ENCODE results near the gene STIM2.

Gene STIM2

DNA sequence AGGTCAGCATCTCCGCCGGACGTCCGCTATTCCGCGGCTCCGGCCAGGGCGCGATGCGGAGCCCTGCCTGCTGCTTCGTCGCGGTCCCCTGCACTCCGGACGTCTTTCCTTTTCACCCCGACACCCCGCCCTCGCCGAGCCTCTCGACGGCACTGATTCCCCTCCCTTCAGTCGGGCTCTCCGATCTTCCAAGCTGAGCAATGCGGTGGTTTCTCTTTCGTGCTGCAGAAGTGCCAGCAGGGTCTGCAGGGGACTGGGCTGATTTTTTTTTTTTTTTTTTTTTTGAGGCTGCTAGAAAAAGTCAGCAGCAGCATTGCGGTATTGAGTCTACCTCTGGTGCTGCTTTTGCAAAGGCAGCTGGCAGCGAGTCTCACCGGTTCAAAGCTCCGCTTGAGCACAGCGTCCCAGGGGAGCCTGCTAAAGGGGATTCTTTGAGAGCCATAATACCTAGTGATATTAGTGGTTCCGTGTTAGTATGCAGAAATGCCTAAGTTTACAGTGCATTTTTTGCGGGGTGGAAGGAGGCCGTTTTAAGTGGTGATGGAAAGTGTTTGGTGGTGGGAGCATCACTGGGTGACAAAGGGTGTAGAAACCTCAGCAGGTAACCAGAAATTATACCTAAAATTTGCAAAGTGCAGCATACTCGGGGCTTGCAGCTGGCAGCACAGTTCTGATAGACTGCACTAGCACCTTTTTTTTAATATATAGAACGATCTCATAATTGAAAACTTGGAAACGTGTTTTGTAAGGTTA, 969 bp downstream of the STIM2 start:
- Histone ChIP-seq H3K27me3 (ENCODE audit: insufficient read depth, low read length) (no peaks in the 10 kb centered on the region), H4K12ac (ENCODE audit: low read depth, low read length) (peak overlapping the region; percentile 36), H3K18ac (ENCODE audit: low read length) (peak overlapping the region; percentile 92), H3K9ac (ENCODE audit: low read length) (peak overlapping the region; percentile 60), H3K27ac (ENCODE audit: low read depth, low read length) (peak overlapping the region; percentile 92), H3K9me3 (ENCODE audit: insufficient read depth, low read depth, low read length) (no peaks in the 10 kb centered on the region), H4K8ac (ENCODE audit: low read depth, low read length) (peak overlapping the region; percentile 76), H3K36me3 (ENCODE audit: control insufficient read depth in 1 of 2, insufficient read depth in 2 of 2, low read length in 2 of 2) (no peaks in the 10 kb centered on the region), H2AFZ (ENCODE audit: insufficient read depth, low read length, poor library complexity) (peak overlapping the region; percentile 86), H2BK5ac (ENCODE audit: low read depth, low read length, poor library complexity) (peak overlapping the region; percentile 93), H2AK5ac (ENCODE audit: low read length) (no peak overlapping the region), H3K79me2 (ENCODE audit: control insufficient read depth, insufficient read depth, low read length, poor library complexity) (peaks cover 6% of the 10 kb centered on the region), H3K4me1 (ENCODE audit: control insufficient read depth in 1 of 2, insufficient read depth in 2 of 2, low read length in 2 of 2) (peaks cover 6 to 8% of the 10 kb centered on the region in 2 experiments), H3K79me1 (ENCODE audit: low read length) (peaks cover 18% of the 10 kb centered on the region), H3K14ac (ENCODE audit: low read length) (peak overlapping the region; percentile 80), H4K91ac (ENCODE audit: low read depth, low read length) (no peak overlapping the region), H3K23ac (ENCODE audit: low read length) (no peak overlapping the region), H2BK12ac (ENCODE audit: low read length) (no peak overlapping the region), H3K4ac (ENCODE audit: low read depth, low read length) (peak overlapping the region; percentile 47), H3K4me3 (ENCODE audit: low read depth, low read length) (peak overlapping the region; percentile 92), H2BK120ac (ENCODE audit: insufficient read depth, low read length, poor library complexity) (peak overlapping the region; percentile 49), H3K4me2 (ENCODE audit: low read length) (peak overlapping the region; percentile 94)
- no CpG with 5 or more reads among the region's 36 CpGs for WGBS (ENCODE audit: extremely low coverage, insufficient coverage, insufficient read length)
- peak; percentile 26 to 61 for DNase-seq

DNA sequence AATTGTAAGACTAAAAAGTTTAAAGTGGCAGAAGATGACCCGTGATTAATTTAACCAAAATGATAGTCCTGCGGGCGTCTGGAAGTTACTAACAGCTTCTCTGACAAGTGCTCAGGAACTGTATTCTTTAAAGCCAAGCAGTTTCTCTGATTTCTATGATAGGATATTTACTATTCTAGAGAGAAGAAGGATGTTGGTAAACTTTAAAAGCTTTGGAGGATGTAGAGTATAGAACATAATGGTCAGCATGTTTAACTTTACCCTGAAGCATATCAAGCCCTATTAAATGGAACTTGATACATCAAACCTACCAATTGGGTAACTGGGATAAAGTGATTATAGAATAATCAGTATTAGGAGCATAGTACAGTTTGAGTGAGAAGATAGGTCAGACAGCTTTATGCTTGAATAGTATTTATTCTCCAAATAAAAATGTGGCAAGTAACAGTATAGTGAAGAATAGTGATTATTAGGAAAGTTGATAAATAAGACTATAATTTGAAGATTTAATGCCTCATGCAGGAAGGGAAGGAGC, 1.8 kb downstream of the STIM2 start:
- no peaks in the 10 kb centered on the region for H3K27me3 ChIP-seq (ENCODE audit: insufficient read depth, low read length)
- no peak overlapping the region for H3K4me2 ChIP-seq (ENCODE audit: low read length)
- H3K4ac ChIP-seq (ENCODE audit: low read depth, low read length), result no peak overlapping the region
- DNase-seq, result no peak
- H3K23ac ChIP-seq (ENCODE audit: low read length), result no peak overlapping the region
- peaks cover 15% of the 10 kb centered on the region for H3K79me1 ChIP-seq (ENCODE audit: low read length)
- H4K8ac ChIP-seq (ENCODE audit: low read depth, low read length), result no peak overlapping the region
- no peak overlapping the region for H3K9ac ChIP-seq (ENCODE audit: low read length)
- no peaks in the 10 kb centered on the region for H3K9me3 ChIP-seq (ENCODE audit: insufficient read depth, low read depth, low read length)
- H2BK5ac ChIP-seq (ENCODE audit: low read depth, low read length, poor library complexity), result no peak overlapping the region
- no peak overlapping the region for H4K91ac ChIP-seq (ENCODE audit: low read depth, low read length)
- H3K27ac ChIP-seq (ENCODE audit: low read depth, low read length), result no peak overlapping the region
- H2AK5ac ChIP-seq (ENCODE audit: low read length), result no peak overlapping the region
- no peak overlapping the region for H3K14ac ChIP-seq (ENCODE audit: low read length)
- no peak overlapping the region for H2BK120ac ChIP-seq (ENCODE audit: insufficient read depth, low read length, poor library complexity)
- H3K79me2 ChIP-seq (ENCODE audit: control insufficient read depth, insufficient read depth, low read length, poor library complexity), result peaks cover 4% of the 10 kb centered on the region
- H3K36me3 ChIP-seq (ENCODE audit: control insufficient read depth in 1 of 2, insufficient read depth in 2 of 2, low read length in 2 of 2), result no peaks in the 10 kb centered on the region
- no peak overlapping the region for H3K18ac ChIP-seq (ENCODE audit: low read length)
- peaks cover 6 to 8% of the 10 kb centered on the region in 2 experiments for H3K4me1 ChIP-seq (ENCODE audit: control insufficient read depth in 1 of 2, insufficient read depth in 2 of 2, low read length in 2 of 2)
- H4K12ac ChIP-seq (ENCODE audit: low read depth, low read length), result no peak overlapping the region
- no peak overlapping the region for H3K4me3 ChIP-seq (ENCODE audit: low read depth, low read length)
- no CpG with 5 or more reads among the region's 3 CpGs for WGBS (ENCODE audit: extremely low coverage, insufficient coverage, insufficient read length)
- H2AFZ ChIP-seq (ENCODE audit: insufficient read depth, low read length, poor library complexity), result no peak overlapping the region
- H2BK12ac ChIP-seq (ENCODE audit: low read length), result no peak overlapping the region

DNA sequence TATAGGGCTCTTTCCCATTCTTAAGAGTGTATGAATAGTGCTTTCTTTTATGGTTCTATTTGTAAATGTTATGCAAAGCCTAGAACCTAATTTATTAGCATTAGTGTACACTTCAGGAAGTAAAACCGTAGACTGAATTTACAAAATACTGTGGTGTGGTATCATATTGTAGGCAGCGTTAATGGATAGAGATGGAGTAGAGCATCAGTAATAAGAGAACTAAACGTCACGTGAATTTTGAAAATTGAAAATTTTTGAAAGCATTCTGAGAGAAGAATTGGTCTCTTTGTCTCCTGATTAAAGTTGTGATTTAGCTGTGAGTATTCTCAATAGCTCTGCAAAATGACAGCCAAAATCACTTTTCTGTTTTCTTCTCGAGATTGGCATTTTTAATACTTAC, 2.9 kb downstream of the STIM2 start:
- H3K27me3 ChIP-seq (ENCODE audit: insufficient read depth, low read length), result no peaks in the 10 kb centered on the region
- H3K4ac ChIP-seq (ENCODE audit: low read depth, low read length), result no peak overlapping the region
- no peak overlapping the region for H2AK5ac ChIP-seq (ENCODE audit: low read length)
- H3K79me1 ChIP-seq (ENCODE audit: low read length), result peaks cover 8% of the 10 kb centered on the region
- no peak overlapping the region for H2BK12ac ChIP-seq (ENCODE audit: low read length)
- no peak for DNase-seq
- H3K18ac ChIP-seq (ENCODE audit: low read length), result no peak overlapping the region
- H4K12ac ChIP-seq (ENCODE audit: low read depth, low read length), result no peak overlapping the region
- no peaks in the 10 kb centered on the region for H3K36me3 ChIP-seq (ENCODE audit: control insufficient read depth in 1 of 2, insufficient read depth in 2 of 2, low read length in 2 of 2)
- H3K27ac ChIP-seq (ENCODE audit: low read depth, low read length), result no peak overlapping the region
- no peak overlapping the region for H3K14ac ChIP-seq (ENCODE audit: low read length)
- H3K4me1 ChIP-seq (ENCODE audit: control insufficient read depth in 1 of 2, insufficient read depth in 2 of 2, low read length in 2 of 2), result peaks cover 1 to 3% of the 10 kb centered on the region in 2 experiments
- H4K91ac ChIP-seq (ENCODE audit: low read depth, low read length), result no peak overlapping the region
- no peak overlapping the region for H3K4me3 ChIP-seq (ENCODE audit: low read depth, low read length)
- H3K9me3 ChIP-seq (ENCODE audit: insufficient read depth, low read depth, low read length), result no peaks in the 10 kb centered on the region
- no peak overlapping the region for H4K8ac ChIP-seq (ENCODE audit: low read depth, low read length)
- H3K4me2 ChIP-seq (ENCODE audit: low read length), result no peak overlapping the region
- H2AFZ ChIP-seq (ENCODE audit: insufficient read depth, low read length, poor library complexity), result no peak overlapping the region
- H2BK120ac ChIP-seq (ENCODE audit: insufficient read depth, low read length, poor library complexity), result no peak overlapping the region
- no peak overlapping the region for H3K9ac ChIP-seq (ENCODE audit: low read length)
- H3K23ac ChIP-seq (ENCODE audit: low read length), result no peak overlapping the region
- peaks cover 2% of the 10 kb centered on the region for H3K79me2 ChIP-seq (ENCODE audit: control insufficient read depth, insufficient read depth, low read length, poor library complexity)
- 100% methylated on average over 2 of the region's 5 CpGs for WGBS (ENCODE audit: extremely low coverage, insufficient coverage, insufficient read length)
- no peak overlapping the region for H2BK5ac ChIP-seq (ENCODE audit: low read depth, low read length, poor library complexity)

DNA sequence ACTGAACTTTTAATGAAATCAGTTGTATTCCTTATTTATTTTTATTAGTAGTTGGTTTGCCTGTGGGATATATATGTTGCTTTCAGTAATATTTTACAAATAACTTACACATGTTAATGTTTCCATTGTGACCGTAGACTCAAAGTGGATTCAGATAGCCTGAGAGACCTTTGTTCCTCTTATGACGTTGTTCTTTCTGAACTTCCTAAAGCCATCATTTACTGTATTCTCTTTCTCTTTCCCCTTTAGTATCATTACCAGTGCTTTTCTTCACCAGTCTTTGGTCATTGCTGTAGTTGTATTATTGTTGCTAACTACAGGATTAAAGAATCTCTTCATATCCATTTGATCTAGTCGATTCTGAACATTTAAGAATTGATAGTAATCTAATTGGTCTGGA, 4.3 kb downstream of the STIM2 start:
- H3K4me2 ChIP-seq (ENCODE audit: low read length), result no peak overlapping the region
- no peak overlapping the region for H3K4me3 ChIP-seq (ENCODE audit: low read depth, low read length)
- H3K27ac ChIP-seq (ENCODE audit: low read depth, low read length), result no peak overlapping the region
- no peak overlapping the region for H4K91ac ChIP-seq (ENCODE audit: low read depth, low read length)
- no peaks in the 10 kb centered on the region for H3K27me3 ChIP-seq (ENCODE audit: insufficient read depth, low read length)
- H3K23ac ChIP-seq (ENCODE audit: low read length), result no peak overlapping the region
- peaks cover 2% of the 10 kb centered on the region for H3K79me2 ChIP-seq (ENCODE audit: control insufficient read depth, insufficient read depth, low read length, poor library complexity)
- H3K9me3 ChIP-seq (ENCODE audit: insufficient read depth, low read depth, low read length), result no peaks in the 10 kb centered on the region
- no peak overlapping the region for H2AK5ac ChIP-seq (ENCODE audit: low read length)
- no peak overlapping the region for H3K14ac ChIP-seq (ENCODE audit: low read length)
- no peak overlapping the region for H2BK120ac ChIP-seq (ENCODE audit: insufficient read depth, low read length, poor library complexity)
- H2BK5ac ChIP-seq (ENCODE audit: low read depth, low read length, poor library complexity), result no peak overlapping the region
- H3K18ac ChIP-seq (ENCODE audit: low read length), result no peak overlapping the region
- H2BK12ac ChIP-seq (ENCODE audit: low read length), result no peak overlapping the region
- H3K4me1 ChIP-seq (ENCODE audit: control insufficient read depth in 1 of 2, insufficient read depth in 2 of 2, low read length in 2 of 2), result no peaks in the 10 kb centered on the region
- no peak for DNase-seq
- H2AFZ ChIP-seq (ENCODE audit: insufficient read depth, low read length, poor library complexity), result no peak overlapping the region
- H3K9ac ChIP-seq (ENCODE audit: low read length), result no peak overlapping the region
- no peak overlapping the region for H4K12ac ChIP-seq (ENCODE audit: low read depth, low read length)
- H3K79me1 ChIP-seq (ENCODE audit: low read length), result peaks cover 8% of the 10 kb centered on the region
- no peak overlapping the region for H4K8ac ChIP-seq (ENCODE audit: low read depth, low read length)
- no peaks in the 10 kb centered on the region for H3K36me3 ChIP-seq (ENCODE audit: control insufficient read depth in 1 of 2, insufficient read depth in 2 of 2, low read length in 2 of 2)
- no CpG with 5 or more reads among the region's 3 CpGs for WGBS (ENCODE audit: extremely low coverage, insufficient coverage, insufficient read length)
- H3K4ac ChIP-seq (ENCODE audit: low read depth, low read length), result no peak overlapping the region
